Uterus (tissue), 4 donors: ENCODE results near the gene ZNHIT3. TPM values are rescaled to one million over a fixed set of nuclear protein-coding genes. Genes with fewer than 3 reads are reported as not detected.

Experiments
- DNase-seq, 2 donors: peaks; one replicate each; pipeline ENCODE4 v3.0.0-alpha.2; 2019 to 2020
- H3K27ac ChIP-seq, 2 donors: fragments of 200-600 bp; sonication (generic); 1 replicate in 1 of 2; 2 replicates in 1 of 2; pipeline ENCODE4 v1.5.1; 2016 to 2018
- H3K27me3 ChIP-seq, 2 donors: fragments of 200-600 bp; sonication (generic); one replicate each; pipeline ENCODE4 v1.5.1; 2018 to 2019; ENCODE audit warnings: control low read depth in 1 of 2
- H3K36me3 ChIP-seq, 2 donors: fragments of 200-600 bp; sonication (generic); one replicate each; pipeline ENCODE4 v1.5.1; 2019; ENCODE audit warnings: control low read depth in 1 of 2
- H3K4me1 ChIP-seq, 2 donors: fragments of 200-600 bp; sonication (generic); one replicate each; pipeline ENCODE4 v1.5.1; 2018 to 2019; ENCODE audit warnings: control low read depth in 1 of 2
- H3K4me3 ChIP-seq, 2 donors: fragments of 200-600 bp; sonication (generic); 1 replicate in 1 of 2; 2 replicates in 1 of 2; pipeline ENCODE4 v1.5.1; 2018 to 2019; ENCODE audit warnings: mild to moderate bottlenecking in 1 of 2
- H3K9me3 ChIP-seq, 2 donors: fragments of 200-600 bp; sonication (generic); one replicate each; pipeline ENCODE4 v1.5.1; 2019; ENCODE audit warnings: control low read depth in 1 of 2
- CTCF ChIP-seq, 4 experiments: fragments of 200-600 bp in 2 of 4; fragments of 450-650 bp in 2 of 4; sonication (generic) in 2 of 4; IDR thresholded peaks; one replicate each; pipeline ENCODE4 v1.5.1; 2016 to 2019; ENCODE audit warnings: antibody characterized with exemption in 4 of 4, mild to moderate bottlenecking in 2 of 4, moderate library complexity in 1 of 4
- POLR2A ChIP-seq, 2 donors: fragments of 450-650 bp; IDR thresholded peaks; one replicate each; pipeline ENCODE4 v1.6.1; 2016; ENCODE audit warnings: antibody characterized with exemption in 2 of 2, mild to moderate bottlenecking in 1 of 2, moderate library complexity in 1 of 2
- intact Hi-C: fragments of 100-400 bp; cut with DNase I; formaldehyde crosslinking; loops from one replicate; pipeline ENCODE4 v1.15.1; 2023; ENCODE audit warnings: low total_unique reads
- small RNA-seq: library from RNA; depleted of rRNA; stranded (forward); fragments of <200 nt; gene quantifications from one replicate; pipeline ENCODE3, GENCODE V24; 2016
- total RNA-seq, 4 donors: library from RNA; depleted of rRNA in 3 of 4; stranded (reverse); fragments of >200 nt in 3 of 4; gene quantifications; one replicate each; pipeline versions ENCODE4 v1.1.0 to v1.2.4, GENCODE V29; 2014 to 2023
- donor health status: DM: yes; HTN: yes; CAD: no.

The ZNHIT3 gene
- total RNA-seq, 4 donors from 2014 or later, result 10.0 to 34.5 (median 24.4) TPM

- peak; percentile 87 to 92 for DNase-seq
- intact Hi-C loops, result loop anchor here (5.0 kb wide), 1 partner anchor 53 kb away; no protein-coding TSS in a partner anchor
- Histone ChIP-seq H3K36me3 (no peaks in the 10 kb centered on the region), H3K4me3 (peak within 1 kb of the TSS; percentile 90 to 99), H3K27ac (peak within 1 kb of the TSS; percentile 98 to 100), H3K9me3 (no peaks in the 10 kb centered on the region), H3K4me1 (peaks cover 6 to 11% of the 10 kb centered on the region in 2 donors), H3K27me3 (no peaks in the 10 kb centered on the region)
- TF ChIP-seq POLR2A (IDR thresholded peaks at IDR 0.05), result peak; percentile 64 to 85
- TF ChIP-seq CTCF (IDR thresholded peaks at IDR 0.05), result no peak
These were observed 58.0 kb downstream of the ZNHIT3 start, which contains the start of gene GGNBP2 for GRCh38 chr17:36544307-36545076. Gene GGNBP2 (plus strand): TSS chr17:36544919. CDS start chr17:36545725, 806 bp downstream.

- Histone ChIP-seq H3K4me3 (peak overlapping the region; percentile 90 to 99), H3K27ac (peak overlapping the region; percentile 98 to 100), H3K36me3 (no peaks in the 10 kb centered on the region), H3K9me3 (no peaks in the 10 kb centered on the region), H3K4me1 (peaks cover 6 to 11% of the 10 kb centered on the region in 2 donors), H3K27me3 (no peaks in the 10 kb centered on the region)
- no peak for DNase-seq
- no peak for TF ChIP-seq POLR2A (IDR thresholded peaks at IDR 0.05)
- no peak for TF ChIP-seq CTCF (IDR thresholded peaks at IDR 0.05)
- intact Hi-C loops, result loop anchor here (5.0 kb wide), 1 partner anchor 52 kb away; no protein-coding TSS in a partner anchor
These were observed 58.6 kb downstream of the ZNHIT3 start for GRCh38 chr17:36545077-36545464.

Small RNAs within 50 kb of the gene (small RNA-seq; reads per million reads assigned to genes)
- gene RNA5SP439, result not detected

Other genes starting within 250 kb of the ZNHIT3 start
- under 1 TPM in 1 of 4 donors, not detected in 3; 0.85 TPM for gene TBC1D3I, start 222.1 kb upstream of the ZNHIT3 start, total RNA-seq
- not detected for gene TBC1D3G, start 162.8 kb upstream of the ZNHIT3 start, total RNA-seq
- not detected for gene TBC1D3H, start 98.2 kb upstream of the ZNHIT3 start, total RNA-seq
- 10 to 100 TPM in 3 of 4 donors, 1 to 10 TPM in 1; 7.9 to 69.7 (median 48.5) TPM for gene MYO19, start 48.2 kb downstream of the ZNHIT3 start, total RNA-seq
- 10 to 100 TPM in 2 of 4 donors, 1 to 10 TPM in 1, not detected in 1; 8.6 to 12.9 (median 11.0) TPM for gene PIGW, start 48.3 kb downstream of the ZNHIT3 start, total RNA-seq
- 10 to 100 TPM; 24.6 to 93.0 (median 51.9) TPM for gene GGNBP2, start 58.2 kb downstream of the ZNHIT3 start, total RNA-seq
- 10 to 100 TPM in 1 of 4 donors, 1 to 10 TPM in 3; 1.8 to 22.8 (median 6.2) TPM for gene DHRS11, start 105.2 kb downstream of the ZNHIT3 start, total RNA-seq
- gene MRM1, start 114.9 kb downstream of the ZNHIT3 start, total RNA-seq, result 1 to 10 TPM in 3 of 4 donors, not detected in 1; 3.7 to 8.5 (median 4.6) TPM